AML-193 (cell line): ENCODE results near the gene ZFPM1.
"Not testable (repeated sequence)": the region's sequence is repeated elsewhere in the genome, so short reads cannot be mapped to it uniquely, and the experiment has no call there.

Experiments
- DNase-seq, 2 experiments: peaks; one replicate each; lab custom pipeline; 2025; lab: John Stamatoyannopoulos, UW

ZFPM1 gene

DNA sequence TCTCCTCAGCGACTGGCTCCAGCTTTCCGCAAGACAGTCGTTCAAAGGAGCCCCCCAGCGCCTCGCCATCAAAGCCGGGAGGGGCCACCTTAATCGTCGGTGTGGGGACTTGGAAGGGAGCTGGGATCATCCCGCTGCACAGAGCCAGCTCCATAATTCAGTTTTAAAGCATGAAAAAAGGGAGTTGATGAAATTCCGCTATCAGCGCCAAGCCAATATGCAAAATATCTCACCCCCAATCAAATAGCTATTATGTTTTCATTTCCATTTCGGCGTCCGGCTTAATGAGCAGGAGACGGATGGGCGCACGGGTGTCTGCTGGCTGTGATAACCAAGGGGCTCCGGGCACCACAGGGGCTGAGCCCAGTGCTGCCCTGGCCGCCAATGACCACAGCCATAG lies 27.7 kb downstream of the ZFPM1 start:
- DNase-seq: no peak

DNA sequence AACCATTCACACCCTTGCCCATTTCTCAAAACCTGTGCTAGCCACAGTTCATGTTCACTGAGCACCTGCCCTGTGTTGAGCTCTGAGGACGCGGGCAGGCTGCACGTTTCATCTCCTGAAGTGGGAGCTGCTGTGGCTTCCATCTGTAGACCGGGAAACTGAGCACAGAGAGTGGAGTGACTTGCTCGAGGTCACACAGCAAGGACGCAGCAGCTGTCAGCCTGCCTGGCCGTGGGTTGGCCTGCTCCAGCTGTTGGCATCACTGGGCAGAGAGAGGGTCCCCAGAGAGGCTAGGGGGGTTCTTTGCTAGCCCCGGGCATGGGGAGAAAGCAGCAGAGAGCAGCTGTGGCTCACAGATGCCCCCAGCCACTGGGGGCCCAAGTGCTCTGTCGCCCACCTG lies 28.8 kb downstream of the ZFPM1 start:
- no peak for DNase-seq

DNA sequence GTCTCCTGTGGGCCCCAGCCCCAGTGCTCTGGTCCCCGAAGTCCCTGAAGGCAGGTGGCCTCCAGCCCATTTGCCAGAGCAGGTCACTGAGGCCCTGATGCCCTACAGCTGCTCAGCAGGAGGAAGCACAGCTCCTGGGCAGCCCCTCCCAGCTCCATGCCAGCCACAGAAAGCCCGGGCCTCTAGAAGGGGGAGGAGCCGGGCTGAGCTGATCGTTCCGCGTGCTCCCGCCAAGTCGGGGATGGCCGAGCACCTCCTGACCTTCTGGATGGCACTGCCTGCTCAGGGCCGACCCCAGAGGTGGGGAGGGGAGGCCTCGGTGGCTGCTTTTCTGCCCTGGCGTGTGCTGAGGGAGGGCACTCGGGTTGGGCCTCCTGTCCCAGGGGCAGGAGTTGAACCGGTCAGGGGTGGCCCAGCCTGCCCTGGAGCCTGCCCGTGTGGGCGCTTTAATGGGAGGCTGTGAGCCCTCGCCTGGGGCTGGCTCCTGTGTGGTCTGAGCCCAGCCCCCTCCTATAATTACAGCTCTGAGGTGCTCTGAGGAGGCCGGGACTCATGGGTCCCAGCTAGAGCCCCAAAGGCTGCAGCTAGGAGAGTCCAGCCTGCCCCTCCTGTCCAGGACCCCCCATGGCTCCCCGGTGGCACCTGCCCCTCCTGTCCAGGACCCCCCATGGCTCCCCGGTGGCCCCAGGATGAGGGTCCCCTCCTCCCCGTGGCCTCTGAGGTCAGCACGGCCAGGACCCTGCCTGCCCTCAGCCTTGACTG lies 29.7 kb downstream of the ZFPM1 start:
- DNase-seq: no peak

DNA sequence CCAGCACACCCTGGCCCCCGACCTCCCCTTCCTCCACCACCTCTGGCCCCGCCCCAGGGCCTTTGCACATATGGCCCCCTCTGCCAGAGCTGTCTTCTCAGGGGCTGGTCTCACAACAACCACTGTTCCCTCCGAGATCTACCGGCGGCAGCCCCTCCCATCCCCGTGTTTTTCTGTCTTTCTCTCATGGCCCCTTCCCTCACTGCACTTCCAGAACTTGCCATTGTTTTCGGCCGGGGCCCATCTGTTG lies 30.2 kb downstream of the ZFPM1 start:
- no peak for DNase-seq

DNA sequence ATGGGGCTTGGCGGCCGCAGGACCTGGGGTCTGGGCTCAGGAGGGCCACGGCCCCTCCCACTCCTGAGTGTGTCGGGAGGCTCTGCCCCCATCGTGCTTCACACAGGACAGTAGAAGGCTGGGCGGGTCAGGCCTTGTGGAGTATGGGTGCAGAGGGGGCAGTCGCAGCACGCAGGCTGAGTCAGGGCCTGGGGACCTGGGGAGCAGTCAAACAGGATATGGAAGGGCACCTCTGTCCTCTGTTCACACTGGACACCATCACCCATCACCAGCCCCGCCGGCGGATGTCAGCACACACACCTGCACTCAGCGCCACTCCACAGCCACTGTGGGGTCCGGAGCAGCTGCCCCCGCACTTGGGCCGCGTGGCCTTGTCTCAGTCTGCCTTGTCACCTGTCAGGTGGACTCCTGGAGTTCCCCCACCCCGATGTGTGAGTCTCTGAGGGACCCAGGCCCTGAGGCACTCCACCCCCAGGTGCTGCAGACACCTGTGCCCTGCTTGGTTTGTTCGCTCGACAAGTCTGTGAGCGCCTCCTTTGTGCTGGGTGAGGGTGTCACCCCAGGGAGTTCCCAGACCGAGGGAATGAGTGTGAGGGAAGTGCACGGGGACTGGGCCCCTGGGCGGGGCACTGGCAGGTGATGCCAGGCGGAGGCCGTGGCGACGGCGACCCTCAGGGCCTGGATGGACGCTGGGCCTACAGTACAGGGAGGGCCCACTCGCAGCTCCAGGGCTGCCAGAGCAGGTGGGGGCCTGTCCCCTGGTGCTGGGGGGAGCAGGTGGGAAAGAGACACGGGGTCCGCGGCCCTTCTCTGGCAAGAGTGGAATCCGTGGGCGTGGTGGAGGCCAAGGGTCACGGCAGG lies 31.7 kb downstream of the ZFPM1 start:
- no peak for DNase-seq

DNA sequence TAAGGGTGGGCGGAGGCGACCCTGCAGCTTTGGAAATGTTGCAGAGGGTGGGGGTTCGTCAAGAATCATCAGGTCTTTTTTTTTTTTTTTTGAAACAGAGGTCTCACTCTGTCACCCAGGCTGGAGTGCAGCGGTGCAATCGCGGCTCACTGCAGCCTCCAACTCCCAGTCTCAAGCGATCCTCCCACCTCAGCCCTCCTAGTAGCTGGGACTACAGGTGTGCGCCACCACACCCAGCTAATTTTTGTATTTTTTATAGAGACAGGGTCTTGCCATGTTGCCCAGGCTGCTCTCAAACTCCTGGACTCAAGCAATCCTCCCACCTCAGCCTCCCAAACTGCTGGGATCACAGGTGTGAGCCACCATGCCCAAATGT lies 32.3 kb downstream of the ZFPM1 start:
- DNase-seq: not testable (repeated sequence)

DNA sequence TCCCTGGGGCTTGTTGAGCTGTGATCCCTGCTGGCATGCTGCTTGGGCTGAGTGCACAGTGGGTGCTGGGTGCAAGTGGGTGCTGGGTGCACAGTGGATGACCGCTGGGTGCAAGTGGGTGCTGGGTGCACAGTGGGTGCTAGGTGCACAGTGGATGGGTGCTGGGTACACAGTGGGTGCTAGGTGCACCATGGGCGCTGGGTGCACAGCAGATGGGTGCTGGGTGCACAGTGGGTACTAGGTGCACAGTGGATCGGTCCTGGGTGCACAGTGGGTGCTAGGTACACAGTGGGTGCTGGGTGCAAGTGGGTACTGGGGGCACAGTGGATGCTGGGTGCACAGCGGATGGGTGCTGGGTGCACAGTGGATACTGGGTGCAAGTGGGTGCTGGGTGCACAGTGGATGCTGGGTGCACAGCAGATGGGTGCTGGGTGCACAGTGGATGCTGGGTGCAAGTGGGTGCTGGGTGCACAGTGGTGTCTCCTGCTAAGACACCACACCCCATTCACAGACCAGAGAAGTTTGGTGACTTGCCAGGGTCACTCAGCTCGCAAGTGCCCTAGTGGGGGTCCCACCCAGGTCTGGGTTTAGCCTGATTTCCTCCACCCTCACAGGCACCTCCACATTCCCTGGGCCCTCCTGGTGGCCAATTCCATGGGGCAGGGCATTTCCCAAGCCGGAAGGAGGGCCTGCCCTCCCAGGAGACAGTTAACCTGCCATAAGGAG lies 33.5 kb downstream of the ZFPM1 start:
- no peak for DNase-seq

DNA sequence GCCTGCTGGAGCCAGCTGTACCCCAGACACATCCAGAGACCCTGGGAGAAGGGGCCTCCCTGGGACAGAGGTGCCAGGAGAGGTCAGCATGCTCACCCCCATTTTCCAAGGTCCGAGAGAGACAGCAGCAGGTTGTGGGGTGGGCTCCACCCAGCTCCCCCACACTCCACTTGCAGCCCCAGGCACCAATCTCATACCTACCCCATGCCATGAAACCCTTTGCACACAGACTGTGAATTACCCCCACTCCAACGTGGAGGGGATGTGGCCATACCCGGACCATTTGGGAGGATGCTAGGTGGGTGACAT lies 34.0 kb downstream of the ZFPM1 start:
- no peak for DNase-seq

DNA sequence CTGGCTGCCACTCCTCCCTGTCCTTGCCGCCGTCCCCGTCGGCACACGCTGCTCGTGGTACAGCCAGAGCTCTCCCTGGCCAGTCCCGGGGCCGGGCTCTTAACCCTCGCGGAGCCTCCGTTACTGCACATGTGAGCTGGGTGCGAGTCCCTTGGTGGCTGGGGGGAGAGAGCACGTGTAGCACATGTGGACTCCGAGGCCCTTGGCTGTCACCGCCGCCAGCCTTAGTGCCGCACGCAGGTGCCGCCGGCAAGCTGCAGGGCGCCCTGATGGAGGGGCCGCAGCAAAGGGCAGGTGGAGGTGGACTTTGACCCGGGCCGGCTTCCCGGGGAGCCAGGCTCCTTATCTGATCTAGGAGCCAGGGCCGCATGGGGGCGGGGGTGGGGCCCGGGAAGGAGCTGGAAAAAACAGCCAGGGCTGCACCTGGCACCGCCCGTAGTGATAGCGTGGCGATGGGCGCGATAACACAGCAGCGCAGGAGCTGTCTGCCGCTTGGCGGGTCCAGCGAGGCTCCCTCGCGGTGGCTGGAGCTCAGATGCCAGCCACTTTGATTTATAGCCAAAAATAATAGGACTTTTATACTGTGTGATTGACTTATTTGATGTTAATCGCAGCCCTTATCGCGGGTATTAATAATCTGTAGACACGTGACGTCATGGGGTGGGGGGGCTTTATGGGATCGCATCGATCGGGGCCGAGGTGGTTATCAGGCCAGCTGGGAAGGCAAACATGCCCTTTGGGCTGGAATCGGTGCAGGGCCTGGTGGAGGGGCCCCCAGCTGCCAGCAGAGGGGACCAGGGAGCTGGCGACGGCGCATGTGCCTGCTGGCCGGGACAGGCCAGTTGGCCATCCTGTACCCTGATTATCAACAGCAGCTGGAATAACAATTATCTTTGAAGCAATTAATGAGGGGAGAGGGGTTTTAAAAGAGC lies 35.1 kb downstream of the ZFPM1 start:
- no peak for DNase-seq

DNA sequence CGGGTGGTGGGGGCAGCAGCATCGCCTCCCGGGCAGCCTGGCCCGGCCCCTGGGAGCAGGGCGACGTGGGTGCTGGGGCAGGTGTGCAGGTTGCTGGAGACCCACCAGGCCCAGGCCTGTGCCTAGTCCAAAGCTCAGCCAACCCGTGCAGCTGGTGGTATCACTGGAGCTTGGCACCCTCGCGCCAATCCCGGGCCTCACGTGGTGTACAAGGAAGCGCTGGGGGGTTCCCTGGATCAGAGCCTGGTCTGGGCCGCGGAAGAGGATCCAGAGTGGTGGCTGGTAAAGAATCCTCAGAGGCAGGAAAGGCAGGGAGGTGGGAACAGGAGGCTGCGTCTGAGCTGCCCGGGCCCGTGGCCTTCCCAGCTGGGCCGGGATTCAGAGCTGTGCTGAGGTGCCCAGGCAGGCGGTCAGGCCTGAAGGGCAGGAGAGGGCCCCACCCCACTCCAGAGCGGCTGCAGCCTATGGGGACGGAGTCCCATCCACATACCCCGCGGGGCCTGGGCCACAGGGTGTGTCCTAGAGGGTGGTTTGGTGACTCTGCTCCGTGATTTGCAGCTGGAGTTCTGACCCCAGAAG lies 36.2 kb downstream of the ZFPM1 start:
- DNase-seq: no peak

DNA sequence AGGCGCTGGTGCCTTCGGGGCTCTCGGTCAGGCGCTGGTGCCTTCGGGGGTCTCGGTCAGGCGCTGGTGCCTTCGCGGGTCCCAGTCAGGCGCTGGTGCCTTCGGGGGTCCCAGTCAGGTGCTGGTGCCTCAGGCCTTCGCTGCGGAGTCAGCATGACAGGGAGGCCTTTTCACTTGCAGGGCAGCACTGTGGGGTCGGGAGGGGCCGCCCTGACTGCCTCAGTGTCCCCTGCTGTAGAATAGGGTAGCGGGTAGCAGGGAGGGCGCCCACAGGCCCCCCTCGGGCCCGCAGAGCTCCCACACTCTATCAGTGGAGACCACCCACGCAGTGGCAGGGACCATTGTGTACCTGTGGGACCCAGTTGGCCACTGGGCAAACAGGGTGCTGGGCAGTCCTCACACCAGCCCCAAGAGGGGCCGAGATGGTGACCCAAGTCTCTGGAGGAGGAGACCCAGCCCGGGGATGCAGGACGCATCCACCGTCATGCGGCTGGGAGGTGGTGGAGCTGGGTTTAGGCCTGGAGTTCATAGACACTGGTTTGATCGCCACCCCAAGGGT lies 38.0 kb downstream of the ZFPM1 start:
- no peak for DNase-seq

DNA sequence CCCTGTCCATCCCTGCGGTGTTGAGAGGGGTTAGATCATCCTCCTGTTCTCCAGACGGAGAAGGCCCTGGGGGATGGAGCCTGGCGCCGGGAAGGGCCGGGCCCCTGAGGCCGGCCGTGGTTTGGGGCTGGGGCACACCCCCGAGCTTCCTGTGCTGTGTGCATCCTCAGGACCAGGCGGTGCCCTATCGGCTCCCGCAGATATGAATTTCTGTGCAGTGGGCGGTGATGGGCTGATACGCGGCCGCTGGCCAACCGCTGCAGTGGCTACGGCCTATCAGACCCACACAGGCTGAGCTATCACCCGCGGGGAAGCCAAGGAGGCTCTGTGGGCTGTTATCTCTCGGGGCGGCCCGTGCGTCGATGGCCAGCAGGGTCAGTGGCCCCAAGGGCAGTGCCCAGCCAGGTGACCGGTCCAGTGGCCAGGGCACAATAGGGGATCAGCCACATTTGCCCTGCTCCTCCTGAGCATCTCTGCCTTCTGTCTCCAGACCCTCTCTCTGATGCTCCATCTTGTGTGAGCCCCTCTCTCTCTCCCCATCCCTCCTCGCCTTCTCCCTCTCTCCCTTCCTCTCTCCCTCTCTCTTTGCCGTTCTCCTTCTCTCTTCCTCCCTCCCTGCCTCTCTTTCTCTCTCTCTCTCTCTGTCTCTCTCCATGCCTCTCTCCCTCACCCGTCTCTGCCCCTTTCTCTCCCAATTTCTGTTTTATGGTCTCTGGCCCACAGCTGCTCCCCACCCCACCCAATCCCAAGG lies 38.7 kb downstream of the ZFPM1 start:
- DNase-seq: no peak

DNA sequence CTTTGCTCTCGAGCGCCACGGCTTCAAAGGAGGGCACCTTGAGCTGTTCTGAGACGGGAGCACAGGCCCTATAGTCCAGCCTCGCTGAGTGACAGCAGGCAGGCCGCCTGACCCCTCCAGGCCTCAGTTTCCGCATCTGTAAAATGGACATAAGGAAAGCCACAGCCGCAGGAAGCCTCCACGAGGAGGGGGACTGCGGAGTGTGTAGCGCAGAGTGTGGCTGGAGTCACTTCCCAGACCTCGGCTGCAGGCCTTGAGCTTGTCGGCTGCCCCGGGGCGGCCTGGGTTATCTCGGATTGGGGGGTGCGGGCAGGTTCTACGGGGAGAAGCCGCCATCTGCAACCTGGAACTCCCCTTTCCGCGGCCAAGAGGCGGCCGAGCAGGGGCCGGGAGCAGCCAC lies 40.8 kb downstream of the ZFPM1 start:
- no peak for DNase-seq

DNA sequence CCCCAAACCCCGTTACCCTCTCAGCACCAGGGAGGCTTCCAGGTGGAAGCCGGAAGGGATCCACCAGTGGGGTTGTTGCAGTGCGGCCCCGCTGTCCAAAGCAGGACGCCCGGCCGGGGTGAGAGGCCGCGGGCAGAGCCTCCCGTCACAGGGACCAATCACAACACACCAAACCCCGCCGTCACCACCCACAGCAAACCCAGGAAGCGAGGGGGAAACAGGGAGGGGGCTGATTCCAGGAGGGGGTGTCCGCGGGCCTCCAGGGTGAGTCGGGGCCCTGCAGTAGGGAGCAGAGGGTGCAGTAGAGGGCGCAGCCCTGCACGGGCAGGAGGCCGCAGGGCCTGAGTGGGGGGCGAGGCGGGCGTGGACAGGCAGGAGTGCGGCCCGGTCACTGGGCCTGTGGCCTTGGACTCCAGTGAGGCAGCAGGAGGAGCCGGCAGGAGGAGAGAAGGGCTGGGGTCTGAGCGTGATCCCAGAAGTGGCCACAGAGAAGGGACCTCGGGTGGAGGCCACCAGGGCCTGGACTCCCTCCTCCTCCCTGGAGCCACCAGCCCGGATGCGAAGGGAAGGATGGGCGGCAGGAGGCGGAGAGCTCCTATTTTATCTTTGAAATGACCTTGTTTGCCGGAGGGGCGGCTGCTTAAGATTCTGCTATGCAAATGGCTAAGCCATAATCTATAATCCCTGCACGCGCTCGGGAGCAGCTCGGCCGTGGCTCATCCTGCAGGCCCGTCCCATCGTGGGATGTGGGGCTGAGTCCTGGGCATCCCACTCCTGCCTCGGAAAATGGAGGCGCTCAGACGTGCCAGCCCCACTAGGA lies 41.5 kb downstream of the ZFPM1 start:
- DNase-seq: no peak

DNA sequence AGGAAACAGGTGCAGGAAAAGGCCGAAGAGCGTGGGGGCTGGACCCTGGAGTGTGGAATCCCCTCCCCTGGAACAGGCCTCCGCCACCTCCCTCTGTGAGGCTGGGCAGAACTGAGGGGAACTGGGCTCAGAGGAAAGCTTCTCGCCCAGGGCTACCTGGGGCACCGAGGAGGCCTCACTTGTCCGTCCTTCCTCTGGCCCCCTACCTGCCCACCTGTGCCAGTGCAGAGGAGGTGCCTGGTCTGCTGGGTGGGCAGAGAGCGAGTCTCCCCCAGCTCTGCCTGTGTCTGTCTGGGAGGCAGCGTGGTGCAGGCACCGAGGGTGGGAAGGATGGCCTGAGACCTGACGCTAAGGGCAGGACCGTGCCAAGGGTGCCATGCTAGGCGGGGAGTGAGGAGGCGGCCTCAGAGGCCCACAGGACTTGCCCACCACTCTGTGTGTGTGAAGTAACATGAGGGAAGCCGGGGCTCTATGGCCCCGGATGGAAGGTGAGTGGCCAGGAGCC lies 42.2 kb downstream of the ZFPM1 start:
- DNase-seq: no peak

DNA sequence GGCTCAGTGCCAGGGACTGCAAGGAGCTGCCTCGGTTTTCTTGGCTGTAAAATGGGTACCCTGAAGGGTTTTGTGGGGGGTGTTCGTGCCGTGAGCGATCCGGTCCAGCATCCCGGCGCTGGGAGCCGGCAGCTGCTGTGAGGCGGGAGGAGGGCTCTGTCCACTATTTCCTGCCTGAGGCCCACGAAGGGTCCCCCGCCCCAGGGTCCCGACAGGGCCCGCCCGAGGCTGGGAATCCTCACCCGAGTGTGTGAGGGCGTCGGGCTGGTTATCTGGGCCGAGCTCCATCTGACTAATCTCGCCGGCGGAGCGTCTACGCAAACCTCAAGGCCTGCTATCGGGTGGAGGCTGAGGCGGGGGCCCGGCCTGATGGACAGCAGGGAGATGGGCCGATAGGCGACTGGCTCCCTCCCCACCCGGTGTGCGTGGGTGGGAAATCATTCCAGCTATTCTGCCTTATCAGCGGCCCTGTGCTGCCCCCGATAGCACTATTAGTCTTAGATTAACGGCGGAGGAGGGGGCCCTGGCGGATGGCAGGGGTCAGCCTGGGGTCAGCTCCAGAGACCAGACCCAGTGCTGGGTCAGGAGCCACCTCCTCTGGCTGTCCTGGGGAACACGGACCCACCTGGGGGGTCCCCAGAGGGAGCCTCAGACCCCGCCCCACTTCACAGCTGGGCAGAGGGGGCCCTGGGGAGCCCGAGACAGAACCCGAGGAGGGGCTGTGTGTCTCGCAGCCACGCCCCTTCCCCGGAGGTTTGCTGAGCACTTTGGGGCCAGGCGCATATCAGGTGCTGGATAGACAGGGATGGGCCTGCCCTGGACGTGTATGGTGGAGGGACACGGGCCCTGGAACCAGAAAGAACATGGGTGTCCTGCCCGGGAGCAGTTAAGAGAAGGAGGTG lies 44.7 kb downstream of the ZFPM1 start:
- DNase-seq: no peak

DNA sequence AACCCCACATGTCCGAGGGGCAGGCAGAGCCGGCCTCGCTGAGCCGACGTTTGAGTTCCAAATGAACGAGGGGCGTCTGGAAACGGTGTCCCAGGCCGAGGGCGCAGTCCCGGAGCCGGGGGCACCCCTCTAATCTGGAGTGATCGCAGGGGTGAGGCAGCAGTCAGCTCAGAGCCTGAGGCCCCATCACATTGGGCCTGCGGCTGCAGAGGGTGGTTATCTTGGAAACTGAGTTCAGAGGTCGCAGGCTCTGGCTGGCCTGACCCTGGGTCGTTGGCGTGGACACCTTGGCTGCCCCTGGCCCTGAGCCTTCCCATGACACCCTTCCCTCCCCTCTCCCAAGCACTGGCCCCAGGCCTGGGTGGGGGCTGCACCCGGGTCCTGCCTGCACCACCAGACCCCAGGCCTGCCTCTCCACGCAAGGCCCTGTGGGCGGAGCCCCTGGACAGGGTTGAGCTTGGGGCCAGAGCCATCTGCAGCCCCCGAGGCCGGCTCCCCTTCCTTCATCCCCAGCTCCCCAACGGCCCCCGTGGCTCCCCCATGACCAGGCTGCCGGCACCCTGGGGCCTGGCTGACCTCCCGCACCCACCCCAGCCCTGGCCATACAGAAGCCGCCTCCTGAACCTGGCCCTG lies 45.6 kb downstream of the ZFPM1 start:
- DNase-seq: no peak

DNA sequence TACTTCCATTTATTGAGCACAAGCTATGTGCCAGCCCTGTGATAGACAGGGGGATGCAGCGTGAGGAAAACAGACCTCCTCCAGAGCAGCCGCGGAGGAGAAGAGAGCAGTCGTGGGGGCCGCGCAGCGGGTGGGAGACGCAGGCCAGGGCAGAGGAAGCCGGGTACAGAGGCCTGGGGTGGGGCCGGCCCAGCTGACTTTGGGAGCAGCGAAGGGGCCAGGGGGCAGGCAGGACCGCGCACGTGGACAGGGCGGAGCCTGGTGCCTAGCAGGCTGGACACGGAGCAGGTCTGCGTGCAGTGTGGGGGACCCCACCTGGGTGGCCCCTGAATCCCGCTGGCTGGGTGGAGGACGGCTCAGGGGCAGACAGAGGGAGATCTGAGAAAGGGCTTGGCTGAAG lies 46.2 kb downstream of the ZFPM1 start:
- no peak for DNase-seq
